Liver (tissue), 9 donors: ENCODE data around the gene DPM3. TPM values are rescaled to one million over a fixed set of nuclear protein-coding genes. Genes with fewer than 3 reads are reported as not detected.
A peak's percentile ranks its signal among the peaks of the same experiment; 100 is the strongest.

Source experiments
- DNase-seq: peaks from one replicate; pipeline ENCODE4 v3.0.0-alpha.2; 2017; ENCODE audit warnings: low spot score
- H3K27ac ChIP-seq, 2 donors: one replicate each; pipeline ENCODE4 v1.7.0; 2013; ENCODE audit warnings: inconsistent platforms in 2 of 2, low read length in 2 of 2, control low read depth in 1 of 2, low read depth in 1 of 2, mild to moderate bottlenecking in 1 of 2
- H3K27me3 ChIP-seq, 4 donors: one replicate each; pipeline versions ENCODE4 v1.6.1 to v1.7.0; 2013; ENCODE audit warnings: low read length in 3 of 4, inconsistent platforms in 1 of 4, mild to moderate bottlenecking in 1 of 4, moderate library complexity in 1 of 4; ENCODE audit not compliant: control insufficient read depth in 4 of 4, insufficient read depth in 4 of 4
- H3K36me3 ChIP-seq, 4 donors: one replicate each; pipeline versions ENCODE4 v1.6.1 to v1.7.0; 2013; ENCODE audit warnings: low read length in 3 of 4, mild to moderate bottlenecking in 3 of 4, low read depth in 1 of 4, moderate library complexity in 1 of 4; ENCODE audit not compliant: control insufficient read depth in 4 of 4, insufficient read depth in 3 of 4
- H3K4me1 ChIP-seq, 4 donors: one replicate each; pipeline versions ENCODE4 v1.6.1 to v1.7.0; 2013; ENCODE audit warnings: low read length in 3 of 4, mild to moderate bottlenecking in 3 of 4, moderate library complexity in 1 of 4; ENCODE audit not compliant: control insufficient read depth in 4 of 4, insufficient read depth in 4 of 4
- H3K4me3 ChIP-seq, 3 donors: one replicate each; pipeline versions ENCODE4 v1.6.1 to v1.7.0; 2013; ENCODE audit warnings: low read length in 3 of 3, control low read depth in 1 of 3, low read depth in 1 of 3, mild to moderate bottlenecking in 1 of 3
- H3K9ac ChIP-seq, 2 donors: one replicate each; pipeline ENCODE4 v1.7.0; 2013; ENCODE audit warnings: low read length in 2 of 2, mild to moderate bottlenecking in 2 of 2, moderate library complexity in 2 of 2, control low read depth in 1 of 2, low read depth in 1 of 2
- H3K9me3 ChIP-seq, 4 donors: one replicate each; pipeline versions ENCODE4 v1.6.1 to v1.7.0; 2013; ENCODE audit warnings: low read length in 3 of 4; ENCODE audit not compliant: control insufficient read depth in 4 of 4
- CTCF ChIP-seq: fragments of 150-350 bp; IDR thresholded peaks from 2 replicates; pipeline ENCODE4 v1.5.1; 2017; ENCODE audit warnings: improper control_type of control experiment, low read depth, low read length; ENCODE audit not compliant: missing input control
- FOXA1 ChIP-seq: IDR thresholded peaks from 2 replicates; pipeline ENCODE4 v1.6.1; 2016; ENCODE audit warnings: antibody characterized with exemption
- GABPA ChIP-seq, 2 donors: IDR thresholded peaks in 1 of 2; conservative IDR thresholded peaks in 1 of 2; 2 replicates each; pipeline ENCODE4 v1.6.1; 2016; ENCODE audit warnings: antibody characterized with exemption in 2 of 2, mild to moderate bottlenecking in 1 of 2, moderate library complexity in 1 of 2
- HNF4A ChIP-seq, 2 donors: conservative IDR thresholded peaks; 2 replicates each; pipeline ENCODE4 v1.6.1; 2016; ENCODE audit warnings: antibody characterized with exemption in 2 of 2, mild to moderate bottlenecking in 2 of 2
- HNF4G ChIP-seq: IDR thresholded peaks from 2 replicates; pipeline ENCODE4 v1.6.1; 2016; ENCODE audit warnings: antibody characterized with exemption
- MAX ChIP-seq: IDR thresholded peaks from 2 replicates; pipeline ENCODE4 v1.6.1; 2016; ENCODE audit warnings: antibody characterized with exemption
- NR2F2 ChIP-seq: IDR thresholded peaks from 2 replicates; pipeline ENCODE4 v1.6.1; 2016; ENCODE audit warnings: antibody characterized with exemption
- RAD21 ChIP-seq, 2 donors: IDR thresholded peaks; 2 replicates each; pipeline ENCODE4 v1.6.1; 2016; ENCODE audit warnings: antibody characterized with exemption in 2 of 2, mild to moderate bottlenecking in 2 of 2
- REST ChIP-seq: IDR thresholded peaks from 2 replicates; pipeline ENCODE4 v1.6.1; 2016; ENCODE audit warnings: antibody characterized with exemption, mild to moderate bottlenecking
- RXRA ChIP-seq, 2 donors: IDR thresholded peaks; 2 replicates each; pipeline ENCODE4 v1.6.1; 2017 to 2018; ENCODE audit warnings: antibody characterized with exemption in 2 of 2, mild to moderate bottlenecking in 1 of 2
- SP1 ChIP-seq: IDR thresholded peaks from 2 replicates; pipeline ENCODE4 v1.6.1; 2018; ENCODE audit warnings: antibody characterized with exemption, mild to moderate bottlenecking
- TAF1 ChIP-seq: conservative IDR thresholded peaks from 2 replicates; pipeline ENCODE4 v1.6.1; 2016; ENCODE audit warnings: antibody characterized with exemption, mild to moderate bottlenecking
- YY1 ChIP-seq: IDR thresholded peaks from 2 replicates; pipeline ENCODE4 v1.6.1; 2016; ENCODE audit warnings: antibody characterized with exemption, mild to moderate bottlenecking
- ZBTB33 ChIP-seq: IDR thresholded peaks from 2 replicates; pipeline ENCODE4 v1.6.1; 2016; ENCODE audit warnings: antibody characterized with exemption
- WGBS: extraction: QIAGEN DNeasy Blood & Tissue Kit; methylation state at CpG from one replicate; pipeline ENCODE4 v1.1.7; 2013; 5-methylcytosine and 5-hydroxymethylcytosine counted together
- polyA plus RNA-seq, 2 donors: library from polyadenylated mRNA; stranded (reverse) in 1 of 2; unstranded in 1 of 2; fragments of 200-250 nt in 1 of 2; fragments of >200 nt in 1 of 2; fragmentation: Nextera tagmentation in 1 of 2; extraction: Ambion mirVana in 1 of 2; gene quantifications; one replicate each; pipeline versions ENCODE4 v1.2.1 to v1.2.3, GENCODE V29; 2013 to 2015
- total RNA-seq, 2 donors: library from RNA; depleted of rRNA; stranded (reverse); fragments of >200 nt; gene quantifications; one replicate each; pipeline ENCODE4 v1.2.3, GENCODE V29; 2014
- donor health status: healthy.
- donor health status: healthy.
- donor health status: healthy.
- donor health status: healthy.
- donor health status: healthy.

DPM3 gene
- total and polyA plus RNA-seq, 4 donors: 27.3 to 134 (median 69.1) TPM

GRCh38 chr1:155172732-155173477 lies 32.6 kb upstream of the DPM3 start, which contains the start of gene KRTCAP2:
Gene KRTCAP2 (minus strand): TSS chr1:155173304. CDS start chr1:155173224, 80 bp downstream.
- TF ChIP-seq GABPA (IDR thresholded peaks at IDR 0.05 in 1 of 2, conservative IDR thresholded peaks at IDR 0.05 in 1 of 2) (peak in 1 of 2 donors; percentile 92), TAF1 (no peak), REST (peak; percentile 60), YY1 (peak; percentile 89), CTCF (peak; percentile 93), NR2F2 (no peak), ZBTB33 (no peak), RAD21 (IDR thresholded peaks at IDR 0.05) (peak; percentile 71 to 85), RXRA (IDR thresholded peaks at IDR 0.05) (peak; percentile 56 to 63), HNF4A (conservative IDR thresholded peaks at IDR 0.05) (peak; percentile 27 to 47), FOXA1 (peak; percentile 47), MAX (no peak), HNF4G (no peak), SP1 (peak; percentile 31)
- H3K4me3 ChIP-seq: peak within 1 kb of the TSS; percentile 69 to 92 (median 92)
- H3K9ac ChIP-seq: peak within 1 kb of the TSS; percentile 37 to 78
- peaks cover 0 to 3% (median 0%) of the 10 kb centered on the region in 4 donors for H3K27me3 ChIP-seq
- peaks cover 0 to 11% (median 5%) of the 10 kb centered on the region in 4 donors for H3K36me3 ChIP-seq
- DNase-seq: peak; percentile 91
- H3K27ac ChIP-seq: peak within 1 kb of the TSS; percentile 67 to 86
- under 1% methylated on average over 57 of the region's 57 CpGs for WGBS
- H3K9me3 ChIP-seq: no peaks in the 10 kb centered on the region
- peaks cover 0 to 10% (median 8%) of the 10 kb centered on the region in 4 donors for H3K4me1 ChIP-seq
